KBM-7 (cell line): ENCODE measurements around the gene TOR1AIP2.

Experiments used
- DNase-seq: peaks from one replicate; pipeline ENCODE4 v3.0.0-alpha.2; 2015
- in situ Hi-C: fragments of 300-500 bp; cut with MboI; formaldehyde crosslinking; loops from 2 replicates; pipeline ENCODE4 v1.14.3; 2020; ENCODE audit warnings: low sequenced_read_pairs, low pct_unique_long_range_greater_than_20kb, mixed read lengths

The TOR1AIP2 gene

GRCh38 chr1:179877586-179878265 is at the start of gene TOR1AIP2:
TSS of gene TOR1AIP2 (minus strand) at chr1:179877803. CDS start at chr1:179852665, 25,138 bp downstream.
- in situ Hi-C loops = no loop called here
- peak; percentile 90 for DNase-seq

GRCh38 chr1:179926850-179927205 is 49.2 kb upstream of the TOR1AIP2 start:
- in situ Hi-C loops = no loop called here
- DNase-seq = no peak

GRCh38 chr1:179925922-179926849 is 48.6 kb upstream of the TOR1AIP2 start:
- in situ Hi-C loops = no loop called here
- no peak for DNase-seq

- in situ Hi-C loops = no loop called here
- no peak for DNase-seq
These were observed 47.7 kb upstream of the TOR1AIP2 start for GRCh38 chr1:179925302-179925701.

GRCh38 chr1:179924268-179924667 is 46.7 kb upstream of the TOR1AIP2 start:
- in situ Hi-C loops = no loop called here
- no peak for DNase-seq

GRCh38 chr1:179923029-179923428 is 45.4 kb upstream of the TOR1AIP2 start:
- in situ Hi-C loops = no loop called here
- peak; percentile 56 for DNase-seq

GRCh38 chr1:179921981-179922872 is 44.6 kb upstream of the TOR1AIP2 start:
- in situ Hi-C loops = no loop called here
- DNase-seq = no peak

GRCh38 chr1:179921472-179921871 is 43.9 kb upstream of the TOR1AIP2 start:
- in situ Hi-C loops = no loop called here
- no peak for DNase-seq

- in situ Hi-C loops = no loop called here
- no peak for DNase-seq
These were observed 40.2 kb upstream of the TOR1AIP2 start for GRCh38 chr1:179917601-179918429.

GRCh38 chr1:179911812-179912211 is 34.2 kb upstream of the TOR1AIP2 start:
- no peak for DNase-seq
- in situ Hi-C loops = no loop called here

- no peak for DNase-seq
- in situ Hi-C loops = no loop called here
These were observed 33.3 kb upstream of the TOR1AIP2 start for GRCh38 chr1:179910934-179911333.

- in situ Hi-C loops = no loop called here
- DNase-seq = no peak
These were observed 12.0 kb upstream of the TOR1AIP2 start for GRCh38 chr1:179889589-179889988.

- in situ Hi-C loops = no loop called here
- DNase-seq = peak; percentile 68
These were observed 10.5 kb upstream of the TOR1AIP2 start for GRCh38 chr1:179888071-179888470.

- in situ Hi-C loops = no loop called here
- DNase-seq = peak; percentile 32
These were observed 6.1 kb upstream of the TOR1AIP2 start for GRCh38 chr1:179883745-179884138.

- DNase-seq = no peak
- in situ Hi-C loops = no loop called here
These were observed 5.6 kb upstream of the TOR1AIP2 start for GRCh38 chr1:179883040-179883744.

GRCh38 chr1:179882253-179883039 is 4.8 kb upstream of the TOR1AIP2 start, which contains the start of gene TOR1AIP1:
TSS of gene TOR1AIP1 (plus strand) at chr1:179882285. CDS start at chr1:179882503, 218 bp downstream.
- in situ Hi-C loops = no loop called here
- peak; percentile 99 for DNase-seq

- in situ Hi-C loops = no loop called here
- DNase-seq = no peak
These were observed 4.1 kb upstream of the TOR1AIP2 start for GRCh38 chr1:179881642-179882252.
